K562 (cell line): ENCODE data around the gene MRPL33. TPM values are rescaled to one million over a fixed set of nuclear protein-coding genes. Genes with fewer than 3 reads are reported as not detected.

Source experiments
- ATF6 ChIP-seq: sonication (generic); formaldehyde crosslinking; IDR thresholded peaks from 2 replicates; pipeline ENCODE4 v1.4.0; 2020; ENCODE audit warnings: mild to moderate bottlenecking, missing genetic modification reagents
- BRD9 ChIP-seq: fragments of 450-650 bp; IDR thresholded peaks from 2 replicates; pipeline ENCODE4 v1.6.1; 2018; ENCODE audit warnings: low read depth; ENCODE audit not compliant: partially characterized antibody
- CBFA2T2 ChIP-seq: fragments of 450-650 bp; conservative IDR thresholded peaks from 2 replicates; pipeline ENCODE4 v1.6.1; 2017; ENCODE audit warnings: mild to moderate bottlenecking
- CBFA2T3 ChIP-seq: fragments of 450-650 bp; IDR thresholded peaks from 2 replicates; pipeline ENCODE4 v1.6.1; 2017
- CHCHD3 ChIP-seq: fragments of 250-450 bp; sonication (Bioruptor Pico); IDR thresholded peaks from 2 replicates; pipeline ENCODE4 v2.1.2; 2022; ENCODE audit warnings: mild to moderate bottlenecking
- DACH1 ChIP-seq: fragments of 450-650 bp; IDR thresholded peaks from 2 replicates; pipeline ENCODE4 v1.6.1; 2018; ENCODE audit not compliant: partially characterized antibody
- ESRRA ChIP-seq: fragments of 450-650 bp; IDR thresholded peaks from 2 replicates; pipeline ENCODE4 v1.6.1; 2014; ENCODE audit warnings: low read depth, mild to moderate bottlenecking, moderate library complexity, borderline replicate concordance
- GTF3C2 ChIP-seq: IDR thresholded peaks from 3 replicates; pipeline ENCODE4 v1.6.1; 2011; ENCODE audit warnings: borderline replicate concordance, mild to moderate bottlenecking, moderate library complexity; ENCODE audit not compliant: insufficient read length; ENCODE audit errors: extremely low read depth
- HMG20B ChIP-seq: fragments of 250-450 bp; sonication (Bioruptor Pico); IDR thresholded peaks from 2 replicates; pipeline ENCODE4 v1.5.0; 2021; ENCODE audit warnings: mild to moderate bottlenecking
- HNRNPK ChIP-seq: fragments of 200-400 bp; formaldehyde crosslinking; IDR thresholded peaks from one replicate; pipeline ENCODE4 v1.6.1; 2018; ENCODE audit warnings: mild to moderate bottlenecking, low read depth, low read length; ENCODE audit not compliant: poor library complexity, severe bottlenecking
- ID3 ChIP-seq, 2 experiments: fragments of 250-450 bp in 1 of 2; fragments of 450-650 bp in 1 of 2; sonication (Bioruptor Pico) in 1 of 2; IDR thresholded peaks; 2 replicates each; pipeline versions ENCODE4 v1.6.1 to v1.8.0; 2016 to 2021; ENCODE audit warnings: mild to moderate bottlenecking in 2 of 2, moderate library complexity in 2 of 2, missing compliant biosample characterization in 1 of 2, missing genetic modification characterization in 1 of 2
- KDM1A ChIP-seq, 2 experiments: fragments of 450-650 bp; IDR thresholded peaks; 2 replicates each; pipeline ENCODE4 v1.6.1; 2016; ENCODE audit warnings: mild to moderate bottlenecking in 2 of 2
- MCM3 ChIP-seq: fragments of 450-650 bp; IDR thresholded peaks from 2 replicates; pipeline ENCODE4 v1.6.1; 2016
- MXI1 ChIP-seq: IDR thresholded peaks from 2 replicates; pipeline ENCODE4 v1.6.1; 2011; ENCODE audit warnings: low read depth, mild to moderate bottlenecking, improper control_type of control experiment, low read length
- NCOA6 ChIP-seq: fragments of 450-650 bp; IDR thresholded peaks from 2 replicates; pipeline ENCODE4 v1.6.1; 2017; ENCODE audit warnings: mild to moderate bottlenecking
- NR2F6 ChIP-seq: fragments of 450-650 bp; formaldehyde crosslinking; IDR thresholded peaks from 2 replicates; pipeline ENCODE4 v1.4.0; 2020; ENCODE audit warnings: mild to moderate bottlenecking
- PTBP1 ChIP-seq: fragments of 200-400 bp; formaldehyde crosslinking; IDR thresholded peaks from 2 replicates; pipeline ENCODE4 v1.6.1; 2017; ENCODE audit warnings: low read depth, low read length
- RBM17 ChIP-seq: fragments of 200-400 bp; formaldehyde crosslinking; IDR thresholded peaks from 2 replicates; pipeline ENCODE4 v1.6.1; 2017; ENCODE audit warnings: low read depth, mild to moderate bottlenecking, low read length, borderline replicate concordance
- RFX5 ChIP-seq: IDR thresholded peaks from 2 replicates; pipeline ENCODE4 v1.6.1; 2011; ENCODE audit warnings: low read depth, mild to moderate bottlenecking, improper control_type of control experiment, low read length
- SMAD1 ChIP-seq: fragments of 150-350 bp; IDR thresholded peaks from 2 replicates; pipeline ENCODE4 v1.6.1; 2014; ENCODE audit warnings: low read length, low read depth; ENCODE audit not compliant: partially characterized antibody
- SMARCB1 ChIP-seq: IDR thresholded peaks from 2 replicates; pipeline ENCODE4 v1.6.1; 2011; ENCODE audit warnings: improper control_type of control experiment, low read depth; ENCODE audit not compliant: insufficient read length
- SNRNP70 ChIP-seq: fragments of 200-400 bp; formaldehyde crosslinking; optimal IDR thresholded peaks from 2 replicates; pipeline ENCODE3; 2017; ENCODE audit warnings: low read depth, low read length
- SREBF1 ChIP-seq: fragments of 150-350 bp; IDR thresholded peaks from 2 replicates; pipeline ENCODE4 v1.6.1; 2014; ENCODE audit warnings: antibody characterized with exemption, low read depth, low read length, borderline replicate concordance
- SRSF1 ChIP-seq: fragments of 200-400 bp; formaldehyde crosslinking; IDR thresholded peaks from 2 replicates; pipeline ENCODE4 v1.6.1; 2017; ENCODE audit warnings: mild to moderate bottlenecking, low read depth, low read length, moderate library complexity
- ZNF224 ChIP-seq: sonication (generic); formaldehyde crosslinking; IDR thresholded peaks from 2 replicates; pipeline ENCODE4 v1.8.0; 2022; ENCODE audit warnings: mild to moderate bottlenecking, missing genetic modification reagents
- polyA plus RNA-seq, 8 experiments: library from polyadenylated mRNA; depleted of rRNA in 4 of 8; stranded (reverse) in 5 of 8; unstranded in 3 of 8; fragments of >200 nt; fragmentation: Nextera tagmentation in 2 of 8; fragmentation: Illumina TruSeq in 1 of 8; extraction: Ambion mirVana in 2 of 8; extraction: Trizol in 1 of 8; gene quantifications; 2 replicates each; pipeline versions ENCODE4 v1.2.1 to v1.2.3, GENCODE V29; 2011 to 2014; ENCODE audit warnings: inconsistent platforms in 1 of 8, missing spikeins in 1 of 8
- total RNA-seq, 7 experiments: library from RNA; depleted of rRNA in 6 of 7; stranded (reverse); fragments of >200 nt in 6 of 7; fragmentation: Illumina TruSeq in 2 of 7; extraction: Trizol in 2 of 7; gene quantifications; 2 replicates each; pipeline versions ENCODE4 v1.2.1 to v1.2.3, GENCODE V29; 2011 to 2021; ENCODE audit warnings: low replicate concordance in 1 of 7

The MRPL33 gene
- total and polyA plus RNA-seq, 9 of the 15 experiments (the other 6 are each of a cell fraction or from before 2014, with no cell fraction given) = 68.3 to 338 (median 226) TPM

DNA sequence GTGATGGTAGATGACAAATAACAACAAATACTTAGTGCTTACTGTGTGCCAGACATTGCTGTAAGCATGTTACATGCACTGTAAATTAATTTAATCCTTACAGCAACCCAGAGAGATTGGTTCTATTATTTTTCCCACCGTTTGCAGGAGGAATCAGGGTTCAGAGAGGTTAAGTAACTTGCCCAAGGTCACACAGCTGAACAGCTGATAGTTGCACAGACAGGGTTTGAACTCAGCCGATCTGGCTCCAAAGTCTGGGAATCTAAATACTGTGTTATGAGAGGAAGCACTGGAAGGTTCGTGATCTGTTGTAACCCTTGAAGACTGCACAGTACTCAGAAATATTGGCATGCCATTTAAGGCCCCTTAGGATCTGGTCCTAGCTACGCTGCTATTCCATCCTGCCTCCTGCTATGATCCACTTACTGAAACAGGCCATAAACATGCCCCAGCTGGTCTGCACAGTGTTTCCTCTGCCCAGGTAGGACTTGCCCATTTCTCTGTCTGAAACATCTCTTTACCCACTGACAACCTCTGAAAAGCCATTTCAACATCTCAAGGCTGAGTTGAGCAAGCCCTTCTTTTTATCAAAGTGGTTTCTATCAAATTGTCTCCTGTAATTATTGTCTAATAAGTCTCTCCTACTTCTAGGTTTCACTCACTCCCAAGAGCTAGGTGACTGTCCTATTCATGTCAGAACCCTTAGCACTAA lies 40.4 kb upstream of the MRPL33 start (continued):
- no peak for TF ChIP-seq ID3 (CRISPR knock-in tag; IDR thresholded peaks at IDR 0.05)
- TF ChIP-seq ID3 (tag; IDR thresholded peaks at IDR 0.05) = no peak
- TF ChIP-seq SMAD1 = no peak
- no peak for TF ChIP-seq ATF6 (CRISPR knock-in tag)
- no peak for TF ChIP-seq NCOA6
- no peak; the same call in 1 of the 2 replicates for TF ChIP-seq ESRRA
- no peak for TF ChIP-seq MCM3
- TF ChIP-seq RFX5 = no peak
- TF ChIP-seq DACH1 = peak; percentile 65
- no peak for TF ChIP-seq CHCHD3 (CRISPR knock-in tag)
- peak; percentile 73; the same call in 1 of the 2 replicates for TF ChIP-seq PTBP1
- TF ChIP-seq HMG20B (CRISPR knock-in tag) = no peak
- TF ChIP-seq HNRNPK = no peak
- TF ChIP-seq SRSF1 = no peak
- TF ChIP-seq CBFA2T3 = no peak
- no peak for TF ChIP-seq CBFA2T2
- no peak for TF ChIP-seq NR2F6 (CRISPR knock-in tag)
- TF ChIP-seq MXI1 = no peak
- no peak for TF ChIP-seq SREBF1
- no peak for TF ChIP-seq SNRNP70
- TF ChIP-seq SMARCB1 = no peak
- TF ChIP-seq RBM17 = no peak
- no peak for TF ChIP-seq ZNF224
- TF ChIP-seq BRD9 = peak; percentile 54
- TF ChIP-seq GTF3C2 = no peak
- peak; percentile 47 to 72; a peak in 3 of 4 replicates for TF ChIP-seq KDM1A (IDR thresholded peaks at IDR 0.05)
